Measurements from ENCODE around the gene MARK4.

- TF ChIP-seq, protein P1, sequence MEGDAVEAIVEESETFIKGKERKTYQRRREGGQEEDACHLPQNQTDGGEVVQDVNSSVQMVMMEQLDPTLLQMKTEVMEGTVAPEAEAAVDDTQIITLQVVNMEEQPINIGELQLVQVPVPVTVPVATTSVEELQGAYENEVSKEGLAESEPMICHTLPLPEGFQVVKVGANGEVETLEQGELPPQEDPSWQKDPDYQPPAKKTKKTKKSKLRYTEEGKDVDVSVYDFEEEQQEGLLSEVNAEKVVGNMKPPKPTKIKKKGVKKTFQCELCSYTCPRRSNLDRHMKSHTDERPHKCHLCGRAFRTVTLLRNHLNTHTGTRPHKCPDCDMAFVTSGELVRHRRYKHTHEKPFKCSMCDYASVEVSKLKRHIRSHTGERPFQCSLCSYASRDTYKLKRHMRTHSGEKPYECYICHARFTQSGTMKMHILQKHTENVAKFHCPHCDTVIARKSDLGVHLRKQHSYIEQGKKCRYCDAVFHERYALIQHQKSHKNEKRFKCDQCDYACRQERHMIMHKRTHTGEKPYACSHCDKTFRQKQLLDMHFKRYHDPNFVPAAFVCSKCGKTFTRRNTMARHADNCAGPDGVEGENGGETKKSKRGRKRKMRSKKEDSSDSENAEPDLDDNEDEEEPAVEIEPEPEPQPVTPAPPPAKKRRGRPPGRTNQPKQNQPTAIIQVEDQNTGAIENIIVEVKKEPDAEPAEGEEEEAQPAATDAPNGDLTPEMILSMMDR (IDR thresholded peaks at IDR 0.05), result no peak
- TF ChIP-seq POLR2A (IDR thresholded peaks at IDR 0.05), result no peak
- no peak for TF ChIP-seq POLR2AphosphoS5 (IDR thresholded peaks at IDR 0.05)
Observed at GRCh38 chr19:45223879-45224278, 27.2 kb upstream of the MARK4 start.
